ENCODE results near the gene TMEM176B.

TMEM176B gene

GRCh38 chr7:150745876-150746275 is 54.3 kb downstream of the TMEM176B start:
- Histone ChIP-seq H3K27me3 (no peaks in the 10 kb centered on the region), H3K36me3 (no peaks in the 10 kb centered on the region), H3K27ac (no peak overlapping the region), H3K4me3 (ENCODE audit: low read depth in 1 of 2, low read length in 1 of 2) (no peak overlapping the region), H3K9me3 (no peaks in the 10 kb centered on the region), H3K4me1 (ENCODE audit: control insufficient read depth in 1 of 2, insufficient read depth in 1 of 2, low read depth in 1 of 2, low read length in 1 of 2) (no peaks in the 10 kb centered on the region)
- TF ChIP-seq CTCF (IDR thresholded peaks at IDR 0.05): no peak

GRCh38 chr7:150745086-150745485 is 55.1 kb downstream of the TMEM176B start:
- Histone ChIP-seq H3K36me3 (no peaks in the 10 kb centered on the region), H3K4me3 (ENCODE audit: low read depth in 1 of 2, low read length in 1 of 2) (no peak overlapping the region), H3K27ac (no peak overlapping the region), H3K9me3 (no peaks in the 10 kb centered on the region), H3K4me1 (ENCODE audit: control insufficient read depth in 1 of 2, insufficient read depth in 1 of 2, low read depth in 1 of 2, low read length in 1 of 2) (no peaks in the 10 kb centered on the region), H3K27me3 (no peaks in the 10 kb centered on the region)
- no peak for TF ChIP-seq CTCF (IDR thresholded peaks at IDR 0.05)

GRCh38 chr7:150744041-150744656 is 56.0 kb downstream of the TMEM176B start:
- Histone ChIP-seq H3K27ac (no peak overlapping the region), H3K4me1 (ENCODE audit: control insufficient read depth in 1 of 2, insufficient read depth in 1 of 2, low read depth in 1 of 2, low read length in 1 of 2) (no peaks in the 10 kb centered on the region)

GRCh38 chr7:150742286-150742968 is 57.7 kb downstream of the TMEM176B start:
- no peak overlapping the region for H3K4me3 ChIP-seq (ENCODE audit: low read depth in 1 of 2, low read length in 1 of 2)
- peaks cover 2 to 3% of the 10 kb centered on the region in 2 experiments for H3K4me1 ChIP-seq (ENCODE audit: control insufficient read depth in 1 of 2, insufficient read depth in 1 of 2, low read depth in 1 of 2, low read length in 1 of 2)
- H3K36me3 ChIP-seq: no peaks in the 10 kb centered on the region
- H3K27ac ChIP-seq: no peak overlapping the region
- TF ChIP-seq CTCF (IDR thresholded peaks at IDR 0.05): no peak
- no peaks in the 10 kb centered on the region for H3K9me3 ChIP-seq
- peaks cover 17% of the 10 kb centered on the region for H3K27me3 ChIP-seq

More at GRCh38 chr7:150744041-150744656, 56.0 kb downstream of the TMEM176B start:
- no peaks in the 10 kb centered on the region for H3K9me3 ChIP-seq
- H3K27me3 ChIP-seq: peaks cover under 1% of the 10 kb centered on the region
- no peak overlapping the region for H3K4me3 ChIP-seq (ENCODE audit: low read depth in 1 of 2, low read length in 1 of 2)
- H3K36me3 ChIP-seq: no peaks in the 10 kb centered on the region
- TF ChIP-seq CTCF (IDR thresholded peaks at IDR 0.05): no peak

Measured in neutrophil (primary cell).